A549 treated with ZK216348 at 1 μM for 4 hours (cell line): ENCODE data around the gene HTR4. TPM values are rescaled to one million over a fixed set of nuclear protein-coding genes. Genes with fewer than 3 reads are reported as not detected.

Source experiments
- total RNA-seq: library from RNA; stranded (reverse); fragments of 200-300 nt; extraction: Qiagen RNA extraction; gene quantifications from 5 replicates; pipeline ENCODE4 v1.2.3, GENCODE V29; 2022; ENCODE audit warnings: low read depth

Gene HTR4
- not detected in 5 replicates for total RNA-seq

GRCh38 chr5:148653836-148654781, at the start of gene HTR4:
HTR4 (minus strand) TSS chr5:148654527; CDS start chr5:148637014, 17,513 bp downstream.

Other genes starting within 250 kb of the HTR4 start
- 0.53 to 1.2 TPM (median 0.73 TPM) in 5 replicates for gene ADRB2, start 172.1 kb upstream of the HTR4 start, total RNA-seq